Epithelial cell of esophagus (primary cell): ENCODE data around the gene GRIN2A.

Source experiments
- DNase-seq: peaks from one replicate; pipeline ENCODE4 v3.0.0; 2010; ENCODE audit warnings: low read depth
- H3K4me3 ChIP-seq: 2 replicates; pipeline ENCODE4 v1.5.1; 2011; ENCODE audit warnings: mild to moderate bottlenecking, low read length, control low read depth
- TF ChIP-seq, protein P1 (sequence below): IDR thresholded peaks from 2 replicates; pipeline ENCODE4 v1.5.1; 2011; ENCODE audit warnings: low read depth, mild to moderate bottlenecking, low read length, control low read depth, inconsistent platforms; ENCODE audit not compliant: insufficient read depth; ENCODE audit errors: missing control alignments

GRIN2A gene

DNA sequence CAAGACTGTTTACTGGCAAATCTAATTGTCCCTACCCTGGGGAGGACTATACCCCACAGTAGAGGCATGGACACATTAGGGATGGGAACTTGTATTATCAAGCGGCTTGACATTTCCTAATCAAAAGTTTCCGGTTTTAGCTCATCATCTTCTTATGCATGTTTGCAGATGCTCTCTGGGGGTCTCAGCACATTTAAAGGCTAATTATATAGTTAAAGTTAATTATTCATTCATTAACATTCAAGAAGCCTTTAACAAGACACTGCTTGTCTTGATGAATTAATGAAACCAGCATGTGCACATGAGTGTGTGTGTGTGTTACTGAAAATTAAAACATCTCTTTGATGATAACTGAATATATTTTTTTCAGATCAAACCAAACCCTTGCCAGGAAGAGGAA is 377.1 kb downstream of the GRIN2A start:
- no peak for DNase-seq
- H3K4me3 ChIP-seq = no peak overlapping the region
- TF ChIP-seq, protein P1, sequence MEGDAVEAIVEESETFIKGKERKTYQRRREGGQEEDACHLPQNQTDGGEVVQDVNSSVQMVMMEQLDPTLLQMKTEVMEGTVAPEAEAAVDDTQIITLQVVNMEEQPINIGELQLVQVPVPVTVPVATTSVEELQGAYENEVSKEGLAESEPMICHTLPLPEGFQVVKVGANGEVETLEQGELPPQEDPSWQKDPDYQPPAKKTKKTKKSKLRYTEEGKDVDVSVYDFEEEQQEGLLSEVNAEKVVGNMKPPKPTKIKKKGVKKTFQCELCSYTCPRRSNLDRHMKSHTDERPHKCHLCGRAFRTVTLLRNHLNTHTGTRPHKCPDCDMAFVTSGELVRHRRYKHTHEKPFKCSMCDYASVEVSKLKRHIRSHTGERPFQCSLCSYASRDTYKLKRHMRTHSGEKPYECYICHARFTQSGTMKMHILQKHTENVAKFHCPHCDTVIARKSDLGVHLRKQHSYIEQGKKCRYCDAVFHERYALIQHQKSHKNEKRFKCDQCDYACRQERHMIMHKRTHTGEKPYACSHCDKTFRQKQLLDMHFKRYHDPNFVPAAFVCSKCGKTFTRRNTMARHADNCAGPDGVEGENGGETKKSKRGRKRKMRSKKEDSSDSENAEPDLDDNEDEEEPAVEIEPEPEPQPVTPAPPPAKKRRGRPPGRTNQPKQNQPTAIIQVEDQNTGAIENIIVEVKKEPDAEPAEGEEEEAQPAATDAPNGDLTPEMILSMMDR = no peak

DNA sequence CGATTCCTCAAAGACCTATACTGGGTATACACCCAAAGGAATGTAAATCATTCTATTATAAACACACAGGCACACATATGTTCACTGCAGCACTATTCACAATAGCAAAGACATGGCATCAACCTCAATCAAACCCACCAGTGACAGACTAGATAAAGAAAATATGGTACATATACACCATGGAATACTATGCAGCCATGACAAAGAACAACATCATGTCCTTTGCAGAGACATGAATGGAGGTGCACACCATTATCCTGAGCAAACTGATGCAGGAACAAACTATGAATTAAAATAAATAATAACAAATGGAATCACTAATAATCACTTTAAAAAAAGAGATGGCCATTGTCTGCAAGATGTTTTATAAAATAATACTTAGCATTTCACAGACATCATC is 380.1 kb downstream of the GRIN2A start:
- TF ChIP-seq, protein P1 = no peak
- no peak overlapping the region for H3K4me3 ChIP-seq
- no peak for DNase-seq

DNA sequence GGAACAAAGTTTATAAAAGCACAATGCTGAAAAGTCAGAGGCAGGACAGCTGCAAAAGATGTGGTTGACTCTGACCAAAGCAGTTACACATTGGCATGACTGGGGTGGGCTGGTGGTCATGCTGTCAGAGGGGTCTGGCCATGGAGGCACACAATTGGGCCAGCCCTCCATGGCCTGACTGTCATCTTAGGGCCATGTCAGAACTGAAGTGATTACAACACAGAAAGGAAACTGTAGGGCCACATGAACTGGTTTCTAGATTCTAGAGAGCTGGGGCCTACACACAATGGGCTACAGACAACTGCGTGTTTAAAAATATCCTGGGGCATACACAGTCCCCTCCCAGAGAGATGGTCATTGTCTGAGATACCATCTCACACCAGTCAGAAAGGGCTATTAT is 380.6 kb downstream of the GRIN2A start:
- no peak for DNase-seq
- no peak overlapping the region for H3K4me3 ChIP-seq
- TF ChIP-seq, protein P1 = no peak

DNA sequence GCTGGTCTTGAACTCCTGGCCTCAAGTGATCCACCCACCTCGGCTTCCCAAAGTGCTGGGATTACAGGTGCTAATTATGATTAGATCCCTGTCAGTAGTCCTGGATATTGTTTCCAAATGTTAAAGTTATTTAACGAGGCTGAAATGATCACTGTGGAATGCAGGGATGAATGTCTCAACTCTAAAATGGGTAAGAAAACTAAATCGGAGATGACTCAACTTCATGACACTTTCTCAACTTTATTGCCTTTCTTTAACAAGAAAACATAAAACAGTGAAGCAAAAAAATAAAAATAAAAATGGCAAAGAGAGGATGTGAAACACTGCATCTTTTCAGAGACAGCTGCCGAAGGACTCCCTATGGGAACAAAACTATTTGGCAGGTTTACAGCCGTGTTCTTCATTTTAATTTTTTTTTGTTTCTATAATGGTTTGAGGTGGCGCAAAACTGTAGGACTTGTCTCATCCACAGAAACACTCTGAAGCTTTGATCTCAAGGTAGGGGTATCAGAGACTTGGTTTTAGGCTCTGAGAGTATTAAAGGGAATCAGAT is 382.0 kb downstream of the GRIN2A start:
- no peak overlapping the region for H3K4me3 ChIP-seq
- no peak for DNase-seq
- TF ChIP-seq, protein P1 = no peak

DNA sequence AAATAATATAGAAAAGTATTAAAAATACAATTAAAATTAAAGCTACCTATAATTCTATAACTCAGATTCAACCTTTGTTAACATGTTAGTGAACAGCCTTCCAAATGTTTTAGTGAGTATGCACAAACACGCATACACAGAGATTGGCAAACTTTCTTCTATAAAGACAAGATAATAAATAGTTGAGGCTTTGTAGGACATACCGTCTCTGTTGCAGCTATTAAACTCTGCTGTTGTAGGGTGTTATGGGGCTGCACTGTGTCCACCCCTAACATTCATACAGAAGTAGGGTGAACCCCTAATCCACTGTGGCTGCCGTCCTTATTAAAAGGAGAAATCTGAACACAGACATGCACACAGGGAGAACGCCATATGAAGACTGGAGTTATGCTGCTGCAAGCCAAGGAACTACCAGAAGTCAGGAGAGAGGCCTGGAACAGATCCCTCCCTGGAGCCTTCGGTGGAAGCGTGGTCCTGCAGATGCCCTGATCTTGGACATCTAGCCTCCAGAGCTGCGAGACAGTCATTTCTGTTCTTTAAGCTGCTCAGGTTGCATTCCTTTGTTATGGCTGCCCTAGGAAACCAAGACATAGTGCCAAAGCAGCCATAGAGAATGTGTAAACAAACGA is 383.2 kb downstream of the GRIN2A start:
- DNase-seq = no peak
- TF ChIP-seq, protein P1 = no peak
- no peak overlapping the region for H3K4me3 ChIP-seq

DNA sequence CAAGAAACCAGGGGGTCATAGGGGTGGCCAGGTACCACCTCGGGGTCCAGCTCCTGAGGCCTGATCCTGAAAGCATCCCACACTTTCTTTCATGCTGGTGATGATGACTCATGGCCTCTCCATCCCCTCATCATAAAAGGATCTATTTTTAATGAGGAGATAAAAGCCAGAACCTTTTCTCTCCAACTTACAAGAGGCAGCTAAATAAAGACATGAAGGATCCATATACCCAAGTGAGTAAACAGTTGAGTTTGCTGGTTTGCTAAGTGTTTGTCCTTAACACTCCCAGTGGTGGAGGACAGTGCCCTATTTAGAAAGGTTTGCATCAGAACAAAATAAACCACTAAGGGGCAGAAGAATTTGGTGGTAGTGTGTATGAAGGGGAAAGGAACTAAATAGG is 383.8 kb downstream of the GRIN2A start:
- DNase-seq = no peak
- TF ChIP-seq, protein P1 = no peak
- no peak overlapping the region for H3K4me3 ChIP-seq

DNA sequence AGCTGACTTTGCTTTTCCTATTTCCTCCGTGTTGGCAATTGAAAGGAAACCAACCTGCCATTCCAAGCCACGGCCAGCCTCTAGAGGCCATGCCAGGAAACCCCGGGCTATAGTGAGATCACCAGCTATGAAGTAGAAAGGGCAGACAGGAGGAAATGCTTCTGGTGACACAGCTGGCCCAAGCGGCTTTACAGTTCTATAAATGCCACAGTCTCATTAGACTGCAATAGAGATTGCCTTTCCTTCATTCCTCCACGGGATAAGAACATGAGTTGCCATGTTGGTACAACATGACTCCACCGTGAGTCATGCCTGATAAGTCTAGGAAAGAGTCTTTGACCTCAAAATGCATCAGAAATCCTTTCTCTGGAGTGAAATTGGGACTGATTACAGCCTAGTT is 384.9 kb downstream of the GRIN2A start:
- TF ChIP-seq, protein P1 = no peak
- DNase-seq = peak; percentile 4

More for the DNA sequence above, 384.9 kb downstream of the GRIN2A start:
- H3K4me3 ChIP-seq = no peak overlapping the region
